A673 (cell line): ENCODE results near the gene HLA-DMA. TPM values are rescaled to one million over a fixed set of nuclear protein-coding genes. Genes with fewer than 3 reads are reported as not detected.

Source experiments
- BruUV-seq: library from RNA; stranded (reverse); fragments of 400-500 nt; replicated peaks from 2 replicates; lab custom pipeline; 2021; lab: Mats Ljungman, UMichigan
- CTCF ChIA-PET: fragments of 300-600 bp; sonication (Branson Sonifier 250); formaldehyde crosslinking; loops from one replicate; lab custom pipeline; 2022; ENCODE audit warnings: antibody characterized with exemption; lab: Charles Lee
- POLR2A ChIA-PET: fragments of 300-600 bp; sonication (Branson Sonifier 250); formaldehyde crosslinking; loops from one replicate; lab custom pipeline; 2022; ENCODE audit warnings: antibody characterized with exemption; ENCODE audit not compliant: low non-redundant PET; lab: Charles Lee
- DNase-seq: peaks from one replicate; pipeline ENCODE4 v3.0.0-alpha.2; 2015; ENCODE audit warnings: low spot score
- H3K27ac ChIP-seq: fragments of 200-600 bp; sonication (generic); 2 replicates; pipeline ENCODE4 v1.5.1; 2016; ENCODE audit warnings: mixed run types, low read depth, mild to moderate bottlenecking, mixed read lengths, antibody characterized with exemption, low read length; ENCODE audit not compliant: poor library complexity, severe bottlenecking
- H3K27me3 ChIP-seq: fragments of 200-600 bp; sonication (generic); replicated peaks from 2 replicates; pipeline ENCODE4 v1.6.1; 2017; ENCODE audit warnings: mixed run types, low read depth, mild to moderate bottlenecking, mixed read lengths, antibody characterized with exemption, low read length; ENCODE audit not compliant: insufficient read depth, poor library complexity
- H3K36me3 ChIP-seq: fragments of 200-600 bp; sonication (generic); 2 replicates; pipeline ENCODE4 v1.6.1; 2016; ENCODE audit warnings: mixed run types, mild to moderate bottlenecking, mixed read lengths, antibody characterized with exemption, low read length; ENCODE audit not compliant: insufficient read depth, poor library complexity, severe bottlenecking
- H3K4me1 ChIP-seq: fragments of 200-600 bp; sonication (generic); 2 replicates; pipeline ENCODE4 v1.6.1; 2017; ENCODE audit warnings: mixed run types, mild to moderate bottlenecking, mixed read lengths, antibody characterized with exemption, low read length; ENCODE audit not compliant: insufficient read depth, poor library complexity, severe bottlenecking
- H3K4me3 ChIP-seq: fragments of 200-600 bp; sonication (generic); 2 replicates; pipeline ENCODE4 v1.5.1; 2016; ENCODE audit warnings: low read depth, mixed run types, mild to moderate bottlenecking, mixed read lengths, low read length; ENCODE audit not compliant: poor library complexity, severe bottlenecking
- H3K9me3 ChIP-seq: fragments of 200-600 bp; sonication (generic); 2 replicates; pipeline ENCODE4 v1.6.1; 2016; ENCODE audit warnings: mixed run types, low read depth, mild to moderate bottlenecking, mixed read lengths, antibody characterized with exemption, low read length; ENCODE audit not compliant: poor library complexity, severe bottlenecking
- EZH2 ChIP-seq: fragments of 200-600 bp; sonication (generic); IDR thresholded peaks from 2 replicates; pipeline ENCODE4 v1.6.1; 2017; ENCODE audit warnings: borderline replicate concordance, low read depth, mild to moderate bottlenecking, mixed read lengths, antibody characterized with exemption, low read length; ENCODE audit not compliant: poor library complexity, severe bottlenecking
- intact Hi-C: fragments of 100-400 bp; cut with micrococcal nuclease; formaldehyde crosslinking; loops from one replicate; pipeline ENCODE4 v1.10.0; 2022; ENCODE audit not compliant: unreplicated experiment
- total RNA-seq: library from RNA; stranded (reverse); gene quantifications from 2 replicates; pipeline ENCODE4 v1.2.3, GENCODE V29; 2021
- TF ChIP-seq, protein P1 (sequence below): fragments of 300-800, 200-600 bp; sonication (generic); conservative IDR thresholded peaks from 2 replicates; pipeline ENCODE4 v1.5.1; 2017; ENCODE audit warnings: low read depth, mild to moderate bottlenecking, antibody characterized with exemption, low read length, moderate library complexity, mixed read lengths

HLA-DMA gene
- total RNA-seq, 1 experiment from 2014 or later, result 1.4 TPM

DNA sequence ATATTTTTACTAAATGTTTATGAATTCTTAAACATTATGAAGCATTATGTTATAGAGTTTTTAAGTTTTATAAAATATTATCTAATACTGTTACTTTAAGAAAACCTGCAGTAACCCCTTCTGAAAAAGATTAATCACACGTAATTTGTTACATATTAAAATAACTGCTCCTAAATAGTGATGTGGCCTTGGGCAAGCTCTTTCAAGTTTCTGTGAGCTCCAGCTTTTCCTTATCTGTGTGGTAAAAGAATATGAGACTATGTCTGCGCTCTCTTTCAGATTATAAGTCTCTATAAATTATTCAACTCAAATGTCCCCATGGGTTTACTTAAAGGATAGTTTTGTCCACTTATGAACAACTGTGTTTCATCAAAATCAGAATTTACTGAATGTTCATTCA, 44.0 kb downstream of the HLA-DMA start:
- intact Hi-C loops, result no loop called here
- Histone ChIP-seq H3K4me1 (no peaks in the 10 kb centered on the region), H3K4me3 (no peak overlapping the region), H3K27ac (no peak overlapping the region), H3K9me3 (no peaks in the 10 kb centered on the region), H3K27me3 (no peaks in the 10 kb centered on the region), H3K36me3 (no peaks in the 10 kb centered on the region)
- BruUV-seq, result no TSS peak
- CTCF ChIA-PET, result no interaction called here
- POLR2A ChIA-PET, result no interaction called here
- DNase-seq, result no peak
- TF ChIP-seq, protein P1, sequence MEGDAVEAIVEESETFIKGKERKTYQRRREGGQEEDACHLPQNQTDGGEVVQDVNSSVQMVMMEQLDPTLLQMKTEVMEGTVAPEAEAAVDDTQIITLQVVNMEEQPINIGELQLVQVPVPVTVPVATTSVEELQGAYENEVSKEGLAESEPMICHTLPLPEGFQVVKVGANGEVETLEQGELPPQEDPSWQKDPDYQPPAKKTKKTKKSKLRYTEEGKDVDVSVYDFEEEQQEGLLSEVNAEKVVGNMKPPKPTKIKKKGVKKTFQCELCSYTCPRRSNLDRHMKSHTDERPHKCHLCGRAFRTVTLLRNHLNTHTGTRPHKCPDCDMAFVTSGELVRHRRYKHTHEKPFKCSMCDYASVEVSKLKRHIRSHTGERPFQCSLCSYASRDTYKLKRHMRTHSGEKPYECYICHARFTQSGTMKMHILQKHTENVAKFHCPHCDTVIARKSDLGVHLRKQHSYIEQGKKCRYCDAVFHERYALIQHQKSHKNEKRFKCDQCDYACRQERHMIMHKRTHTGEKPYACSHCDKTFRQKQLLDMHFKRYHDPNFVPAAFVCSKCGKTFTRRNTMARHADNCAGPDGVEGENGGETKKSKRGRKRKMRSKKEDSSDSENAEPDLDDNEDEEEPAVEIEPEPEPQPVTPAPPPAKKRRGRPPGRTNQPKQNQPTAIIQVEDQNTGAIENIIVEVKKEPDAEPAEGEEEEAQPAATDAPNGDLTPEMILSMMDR, result no peak
- no peak for TF ChIP-seq EZH2

DNA sequence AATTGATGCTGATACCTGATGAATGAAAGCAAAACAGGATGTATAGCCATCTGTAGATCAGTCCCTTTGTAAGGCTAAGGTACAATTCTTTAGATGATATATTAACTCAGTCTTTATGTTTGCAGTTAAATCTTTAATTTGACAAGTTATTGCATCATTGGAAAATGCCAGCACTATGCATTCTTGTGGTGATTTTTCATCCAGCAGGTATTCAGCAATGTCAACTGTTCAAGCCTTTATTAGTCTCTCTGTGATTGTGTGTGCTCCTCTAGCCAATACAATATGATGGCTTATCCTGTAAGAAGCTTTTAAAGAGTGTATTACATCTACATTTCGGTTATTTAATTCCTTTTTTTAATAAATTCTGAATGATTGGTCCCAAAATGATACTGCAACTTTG, 46.4 kb downstream of the HLA-DMA start:
- ChIA-PET POLR2A (no interaction called here), CTCF (no interaction called here)
- Histone ChIP-seq H3K27me3 (no peaks in the 10 kb centered on the region), H3K9me3 (no peaks in the 10 kb centered on the region), H3K27ac (no peak overlapping the region), H3K4me3 (no peak overlapping the region), H3K36me3 (no peaks in the 10 kb centered on the region), H3K4me1 (no peaks in the 10 kb centered on the region)
- TF ChIP-seq, protein P1, result no peak
- no peak for TF ChIP-seq EZH2
- DNase-seq, result no peak
- BruUV-seq, result no TSS peak
- intact Hi-C loops, result no loop called here

DNA sequence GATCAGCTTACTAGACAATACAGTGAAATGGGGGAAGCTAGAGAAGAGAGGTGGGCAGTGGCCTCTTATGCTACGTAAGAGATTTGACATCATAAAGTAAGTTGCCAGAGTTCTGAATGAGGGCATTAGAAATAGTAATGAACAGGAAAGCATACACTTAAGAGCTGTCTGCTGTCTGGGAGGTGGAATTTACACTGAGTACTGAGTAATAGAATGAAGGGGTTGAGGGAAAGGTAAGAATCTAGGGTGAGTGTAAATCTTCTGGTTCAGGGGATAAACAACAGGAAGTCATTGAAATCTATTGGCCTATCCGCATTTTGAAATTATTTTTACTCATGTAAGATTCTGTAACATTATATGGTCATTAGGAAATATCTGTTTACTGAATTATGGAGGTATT, 47.8 kb downstream of the HLA-DMA start:
- BruUV-seq, result no TSS peak
- Histone ChIP-seq H3K9me3 (no peaks in the 10 kb centered on the region), H3K36me3 (peaks cover 4% of the 10 kb centered on the region), H3K27ac (no peak overlapping the region), H3K4me3 (no peak overlapping the region), H3K4me1 (no peaks in the 10 kb centered on the region), H3K27me3 (no peaks in the 10 kb centered on the region)
- intact Hi-C loops, result no loop called here
- ChIA-PET POLR2A (no interaction called here), CTCF (interaction anchor here (0.6 to 0.8 kb wide), 2 partner anchors 11 to 28 kb away, joined by 3 to 8 read pairs; no protein-coding TSS in a partner anchor)
- TF ChIP-seq EZH2, result no peak
- TF ChIP-seq, protein P1, result no peak
- DNase-seq, result no peak
